ENCODE results near the gene TIMM22.
"Not testable (repeated sequence)": the region's sequence is repeated elsewhere in the genome, so short reads cannot be mapped to it uniquely, and the experiment has no call there.

Gene TIMM22

DNA sequence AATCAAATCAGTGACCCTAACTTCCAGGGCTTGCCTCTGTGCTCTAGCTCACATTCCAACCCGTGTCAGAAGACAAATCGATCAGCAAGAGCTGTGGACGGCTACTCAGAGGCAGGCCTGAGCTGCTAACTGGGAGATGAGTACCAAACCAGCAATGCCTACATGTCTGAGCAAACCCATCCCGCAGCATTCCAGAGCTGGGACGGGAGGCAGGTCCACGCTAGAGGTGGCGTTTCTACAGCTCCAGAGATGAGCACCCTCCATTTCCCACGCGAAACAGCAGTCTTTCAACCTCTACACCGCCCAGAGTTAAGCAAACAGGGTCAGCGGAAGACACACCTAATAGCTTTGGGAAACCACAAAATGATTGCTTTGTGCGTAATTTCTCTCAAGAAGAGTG, 23.9 kb upstream of the TIMM22 start:
- DNase-seq: no peak

DNA sequence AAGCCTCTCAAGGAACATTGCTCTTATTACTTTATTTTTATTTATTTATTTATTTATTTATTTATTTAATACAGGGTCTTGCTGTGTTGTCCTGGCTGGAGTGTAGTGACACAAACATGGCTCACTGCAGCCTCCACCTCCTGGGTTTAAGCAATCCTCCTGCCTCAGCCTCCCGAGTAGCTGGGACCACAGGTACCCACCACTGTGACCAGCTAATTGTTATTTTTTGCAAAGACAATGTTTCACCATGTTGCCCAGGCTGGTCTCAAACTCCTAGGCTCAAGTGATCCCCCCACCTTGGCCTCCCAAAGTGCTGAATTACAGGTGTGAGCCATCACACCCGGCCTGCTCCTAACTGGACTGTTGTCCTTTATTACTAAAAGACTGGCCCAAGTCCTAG, 22.2 kb upstream of the TIMM22 start:
- DNase-seq: not testable (repeated sequence)

DNA sequence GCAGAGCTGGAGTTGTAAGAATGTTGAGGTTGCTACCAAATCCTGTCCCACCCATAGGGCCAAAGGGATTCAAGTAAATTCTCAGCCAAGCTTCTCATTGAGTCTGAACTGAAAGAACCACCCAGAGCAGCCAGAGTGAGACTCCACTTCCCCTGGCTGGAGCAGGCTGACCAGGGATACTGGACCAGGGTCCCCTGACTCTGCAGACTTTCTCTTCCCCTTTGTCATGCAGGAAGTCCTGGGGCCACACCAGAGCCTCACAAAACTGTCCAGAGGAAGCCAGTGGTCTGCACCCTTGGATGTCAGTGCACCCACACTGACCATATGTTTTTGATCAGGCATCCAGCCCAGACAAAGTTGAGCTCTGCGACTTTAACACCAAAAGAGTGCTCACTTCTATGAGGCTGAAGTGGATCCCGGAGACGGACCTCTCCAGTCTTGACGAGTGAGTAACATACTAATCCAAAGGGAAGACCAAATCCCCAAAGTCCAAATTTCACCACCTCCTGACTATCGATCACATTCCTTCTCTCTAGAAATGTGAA, 21.5 kb upstream of the TIMM22 start:
- DNase-seq: no peak

DNA sequence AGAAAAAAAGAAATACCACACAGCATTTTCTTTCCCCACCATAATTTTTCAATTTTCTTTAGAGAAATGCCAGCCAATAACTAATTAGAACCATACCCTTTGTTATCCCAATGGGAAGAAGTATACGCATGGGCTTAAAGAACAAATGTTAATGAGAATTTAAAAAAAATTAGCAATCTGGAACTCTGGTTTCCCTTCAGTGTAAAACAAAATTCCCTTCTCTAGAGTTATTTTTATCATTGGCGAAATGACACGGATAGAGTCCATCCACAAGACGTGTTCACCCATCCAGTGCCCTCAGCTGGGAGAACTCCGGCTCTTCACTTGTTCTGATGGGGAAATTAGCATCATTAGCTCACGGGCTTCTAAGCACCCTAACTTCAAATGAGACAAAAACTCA, 20.6 kb upstream of the TIMM22 start:
- no peak for DNase-seq

DNA sequence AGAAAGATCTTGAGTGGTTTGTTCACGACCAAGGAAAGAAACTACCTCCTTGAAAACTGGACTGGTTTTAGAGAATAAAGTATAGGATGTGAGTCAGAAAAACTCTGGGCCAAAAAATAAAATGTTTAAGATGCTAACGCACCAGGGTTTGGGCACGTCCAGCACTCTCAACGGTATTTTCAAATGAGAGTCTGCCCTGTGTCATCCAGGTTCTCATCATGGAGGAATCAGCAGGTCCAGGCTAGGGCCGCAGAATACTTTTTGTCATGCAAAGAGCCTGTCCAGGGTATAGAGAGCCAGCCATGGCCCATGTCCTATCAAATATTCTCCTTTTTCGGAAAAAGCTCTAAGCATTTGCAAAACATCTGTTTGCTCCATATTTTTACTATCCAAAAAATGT, 19.8 kb upstream of the TIMM22 start:
- DNase-seq: no peak

DNA sequence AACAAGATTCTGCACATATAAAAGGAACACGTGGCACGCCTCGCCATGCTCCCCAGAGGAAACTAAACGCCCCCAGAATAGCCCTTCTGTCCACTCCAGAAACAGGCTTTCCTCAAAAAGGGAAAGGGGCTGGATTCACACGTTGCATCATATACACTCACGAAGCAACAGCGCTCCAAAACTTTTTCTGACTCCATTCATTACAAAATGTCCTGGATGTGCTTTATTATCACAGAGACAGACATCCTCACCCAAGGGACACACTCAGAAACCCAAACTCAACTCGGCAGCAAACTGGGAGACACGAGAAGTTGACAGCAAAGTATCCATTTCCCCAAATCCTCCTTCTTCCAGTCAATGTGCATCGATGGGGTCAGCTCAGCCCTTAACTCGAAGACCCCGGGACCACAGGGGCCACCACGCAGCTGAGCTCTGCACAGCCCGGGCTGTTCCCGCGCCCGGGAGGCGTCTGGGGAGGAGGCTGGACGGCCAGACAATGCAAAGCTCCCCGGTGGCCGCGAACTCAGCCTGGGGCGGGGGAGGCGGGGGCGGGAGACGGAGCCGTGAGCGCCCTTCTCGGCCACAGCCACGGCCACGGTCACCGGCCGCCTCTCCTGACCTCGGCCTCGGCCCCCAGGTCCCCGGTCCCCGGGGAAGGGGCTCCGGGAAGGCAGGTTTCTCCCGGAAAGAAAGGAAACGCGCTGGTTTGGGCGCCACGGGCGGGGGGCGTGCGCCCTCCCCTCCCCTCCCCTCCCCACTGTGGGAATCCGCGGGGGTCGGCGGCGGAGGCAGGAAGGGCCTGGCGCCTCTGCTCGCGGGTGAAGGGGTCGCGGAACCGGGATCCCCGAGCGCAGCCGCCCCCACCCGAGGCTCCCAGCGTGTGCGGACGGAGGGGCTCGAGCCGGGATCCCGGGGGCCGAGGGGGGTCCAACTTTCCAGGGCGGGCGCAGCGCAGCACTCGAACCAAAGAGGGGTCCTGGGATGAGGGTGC, 18.5 kb upstream of the TIMM22 start:
- peak in 1 of 2 experiments; percentile 48 for DNase-seq

DNA sequence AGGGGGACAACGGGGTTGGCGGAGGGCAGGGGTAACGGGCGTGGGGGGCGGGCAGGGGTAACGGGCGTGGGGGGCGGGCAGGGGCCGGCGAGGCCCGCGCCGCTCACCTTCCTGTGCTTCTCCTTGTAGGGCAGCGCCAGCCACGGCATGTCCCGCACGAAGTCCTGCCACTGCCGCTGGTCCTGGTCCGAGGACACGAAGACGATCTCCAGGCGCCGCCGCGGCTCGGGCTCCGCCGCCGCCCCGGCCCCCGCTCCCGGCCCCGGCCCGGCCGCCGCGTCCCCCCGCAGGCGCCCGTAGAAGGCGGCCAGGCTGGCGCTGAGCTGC, 17.8 kb upstream of the TIMM22 start:
- DNase-seq: no peak

DNA sequence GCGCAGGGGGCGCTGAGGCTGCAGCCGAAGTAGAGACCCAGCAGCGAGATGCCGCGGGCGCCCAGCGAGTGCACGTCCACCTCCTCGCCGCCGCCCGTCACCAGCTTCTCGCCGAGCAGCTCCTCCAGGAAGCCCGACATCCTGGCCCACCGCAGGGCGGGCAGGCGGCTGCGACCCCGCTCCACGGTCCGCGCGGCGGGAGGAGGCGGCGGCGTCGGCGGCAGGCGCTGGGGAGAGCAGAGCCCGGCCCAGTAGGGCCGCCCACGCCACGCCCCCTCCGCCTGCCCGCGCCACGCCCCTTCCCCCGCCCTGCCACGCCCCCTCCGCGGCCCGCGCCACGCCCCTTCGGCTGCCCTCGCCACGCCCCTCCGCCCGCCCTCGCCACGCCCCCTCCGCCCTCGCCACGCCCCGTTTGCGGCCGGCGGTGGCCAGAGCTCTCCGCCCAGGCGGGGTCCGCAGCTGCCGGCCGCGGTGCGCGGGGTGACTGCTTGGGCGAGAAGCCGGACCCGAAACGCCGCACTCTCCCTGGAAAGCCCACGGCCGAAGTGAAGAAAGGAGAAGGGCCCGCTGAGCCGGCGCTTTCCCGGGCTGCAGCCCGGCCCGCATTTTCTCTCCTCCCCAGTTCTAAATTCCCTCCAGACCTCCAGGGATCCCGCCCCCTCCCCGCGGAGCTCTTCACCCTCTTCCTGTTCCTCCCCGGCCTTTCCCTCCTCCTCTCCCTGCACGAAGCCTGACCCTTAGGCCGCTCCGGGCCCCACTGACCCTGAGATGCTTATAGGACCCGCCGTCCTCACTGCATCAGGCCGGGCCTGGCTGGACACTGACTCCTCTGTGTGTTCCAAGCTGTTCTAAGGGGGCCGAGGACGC, 17.2 kb upstream of the TIMM22 start, which contains the start of gene NXN:
NXN (minus strand) TSS at position 238 of the 867 bp plus-strand sequence.
- peak; percentile 8 to 87 for DNase-seq

DNA sequence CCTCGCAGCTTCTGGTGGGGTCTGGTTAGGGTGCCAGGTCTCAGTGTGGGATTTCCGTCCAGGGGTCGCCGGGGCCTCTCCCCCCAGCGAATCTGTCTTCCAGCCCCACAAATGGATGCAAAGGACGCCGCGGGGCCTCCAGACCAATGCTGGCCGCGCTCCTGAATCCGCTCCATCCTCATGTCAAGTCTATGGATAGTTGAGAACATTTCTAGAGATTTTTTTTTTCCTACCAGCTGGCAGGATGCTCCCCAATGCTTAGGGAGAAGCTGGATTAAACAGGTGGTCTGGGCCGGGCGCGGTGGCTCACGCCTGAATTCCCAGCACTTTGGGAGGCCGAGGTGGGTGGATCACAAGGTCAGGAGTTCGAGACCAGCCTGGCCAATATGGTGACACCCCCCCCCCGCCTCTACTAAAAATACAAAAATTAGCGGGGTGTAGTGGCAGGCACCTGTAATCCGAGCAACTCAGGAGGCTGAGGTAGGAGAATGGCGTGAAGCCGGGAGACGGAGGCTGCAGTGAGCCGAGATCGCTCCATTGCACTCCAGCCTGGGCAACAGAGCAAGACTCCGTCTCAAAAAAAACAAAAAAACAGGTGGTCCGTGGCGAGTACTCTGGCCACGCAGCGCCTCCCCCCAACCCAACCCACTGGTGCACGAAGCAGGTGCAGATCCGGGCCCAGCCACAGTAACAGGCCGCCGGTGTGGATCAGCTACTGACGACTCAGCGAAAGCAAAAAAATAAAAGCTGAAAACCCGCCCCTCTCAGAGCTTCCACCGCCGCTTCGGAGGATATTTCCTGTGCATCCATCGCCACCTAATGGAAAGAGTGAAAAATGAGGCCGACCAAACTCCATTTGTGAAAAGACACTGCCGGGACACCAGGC, 16.3 kb upstream of the TIMM22 start:
- peak; percentile 71 to 88 for DNase-seq

DNA sequence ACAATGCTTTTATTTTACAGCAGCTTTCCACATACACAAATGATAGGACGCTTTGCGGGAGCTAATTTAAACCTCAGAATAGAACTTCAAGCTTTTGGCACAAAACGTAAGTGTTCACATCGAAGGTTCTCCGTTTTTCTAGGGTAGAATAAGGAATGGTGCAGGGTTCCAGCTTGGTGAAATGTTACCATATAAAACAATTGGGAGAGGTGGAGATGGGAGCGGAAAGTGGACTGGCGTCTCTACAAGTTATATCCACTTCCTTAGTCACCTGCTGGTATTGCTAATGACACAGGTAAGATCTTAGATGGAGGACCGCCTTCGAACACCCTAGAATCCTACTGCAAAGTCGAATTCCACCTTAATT, 15.7 kb upstream of the TIMM22 start:
- DNase-seq: no peak

DNA sequence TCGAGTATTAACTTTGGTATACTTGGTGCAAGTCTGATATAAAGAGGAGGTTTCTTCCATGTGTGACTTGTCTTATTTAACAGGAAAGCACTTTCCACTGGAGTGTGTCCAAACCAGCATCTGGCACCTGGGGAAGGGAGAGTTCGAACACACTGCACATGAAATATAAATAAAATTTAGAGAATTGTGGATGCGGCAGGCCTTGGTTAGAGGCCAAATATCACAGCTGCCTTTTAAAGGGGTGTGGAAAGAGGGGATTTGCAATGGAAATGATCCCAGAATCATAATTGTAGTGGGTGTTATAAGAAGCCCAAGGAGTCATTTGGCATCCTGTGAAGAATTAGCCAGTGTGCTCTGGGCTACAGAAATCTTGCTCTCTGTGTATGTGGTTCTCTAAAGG, 13.0 kb upstream of the TIMM22 start:
- DNase-seq: no peak

DNA sequence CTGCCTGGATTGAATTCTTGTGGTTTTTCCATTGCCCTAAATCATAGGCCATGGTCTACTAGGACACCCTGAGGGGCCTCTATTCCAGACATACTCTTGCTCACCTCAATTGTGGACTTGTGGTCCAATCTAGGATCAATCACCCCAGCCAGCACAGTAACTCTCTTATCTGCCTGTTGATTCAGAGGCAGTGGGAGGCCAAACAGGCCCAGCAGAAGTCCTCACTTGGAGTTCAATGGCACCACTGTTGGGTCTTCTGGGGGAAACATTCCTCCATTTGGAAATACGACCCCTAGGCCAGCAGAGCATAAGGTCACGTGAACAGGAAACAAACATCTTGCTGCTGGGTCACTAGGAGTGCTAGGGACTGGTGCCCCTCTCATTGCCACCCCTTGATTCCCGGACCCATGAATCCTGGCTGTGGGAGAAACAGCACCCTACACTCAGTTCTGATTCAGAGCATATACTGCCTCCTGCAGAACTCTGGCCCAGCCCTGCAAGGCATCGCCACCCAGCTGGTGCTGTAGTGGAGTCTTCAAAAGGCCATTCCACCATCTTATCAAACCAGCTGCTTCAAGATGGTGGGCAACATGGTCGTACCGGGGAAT, 10.5 kb upstream of the TIMM22 start:
- DNase-seq: no peak

DNA sequence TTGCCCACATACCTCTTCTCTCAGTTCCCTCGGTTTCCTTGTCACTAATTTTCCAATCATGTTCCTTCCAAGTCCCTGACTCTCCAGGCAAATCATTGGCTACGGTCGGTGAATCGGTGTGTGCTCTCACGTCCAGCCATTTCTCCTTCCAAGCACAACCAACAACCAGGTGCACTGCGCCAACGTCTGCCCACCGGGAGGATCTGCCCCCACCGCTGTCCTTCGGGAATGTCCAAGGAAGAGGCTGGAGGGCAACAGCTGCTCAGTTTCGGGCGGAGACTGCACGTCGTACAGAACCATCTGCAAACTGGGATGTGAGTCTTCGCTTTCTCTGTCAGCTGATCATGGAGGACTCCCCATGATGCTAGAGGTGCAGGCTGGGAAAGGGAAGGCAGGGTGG, 9.0 kb upstream of the TIMM22 start:
- DNase-seq: no peak

DNA sequence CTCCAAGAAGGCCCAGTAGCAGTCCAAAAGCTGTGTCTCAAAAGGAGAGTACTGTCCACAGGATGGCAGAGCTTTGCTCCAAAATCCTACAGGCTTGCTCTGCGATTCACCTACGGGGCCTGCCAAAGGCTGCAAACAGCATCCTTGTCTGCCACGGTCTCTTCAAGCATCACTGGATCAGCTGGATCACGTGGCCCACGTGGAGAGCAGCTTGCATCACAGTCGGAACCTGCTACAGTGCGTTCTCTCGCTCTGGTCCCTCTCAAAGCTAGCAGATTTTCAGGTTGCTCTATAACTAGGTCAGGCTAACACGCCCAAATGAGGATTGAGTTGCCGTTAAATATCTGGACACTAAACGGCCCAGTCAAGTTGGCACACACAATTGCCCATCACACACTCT, 8.4 kb upstream of the TIMM22 start:
- no peak for DNase-seq

DNA sequence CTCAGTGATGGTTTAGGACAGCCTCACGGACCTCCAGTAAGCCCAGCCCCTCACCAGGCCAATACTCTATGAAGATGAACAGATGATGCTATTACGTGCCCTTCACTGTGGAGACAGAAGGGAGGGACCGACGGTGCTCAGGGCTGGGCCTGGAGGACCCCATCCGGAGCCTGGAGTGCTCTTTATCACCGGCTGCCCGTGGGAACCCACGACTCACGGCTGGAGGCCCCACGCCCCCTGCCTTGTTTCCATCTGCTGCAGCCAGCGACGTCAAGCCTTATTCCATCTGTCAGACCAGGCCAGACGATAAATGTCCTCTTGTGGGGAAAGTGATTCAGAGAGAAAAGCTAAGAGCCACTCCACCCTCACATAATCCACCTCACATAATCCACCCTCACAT, 4.0 kb upstream of the TIMM22 start:
- no peak for DNase-seq

DNA sequence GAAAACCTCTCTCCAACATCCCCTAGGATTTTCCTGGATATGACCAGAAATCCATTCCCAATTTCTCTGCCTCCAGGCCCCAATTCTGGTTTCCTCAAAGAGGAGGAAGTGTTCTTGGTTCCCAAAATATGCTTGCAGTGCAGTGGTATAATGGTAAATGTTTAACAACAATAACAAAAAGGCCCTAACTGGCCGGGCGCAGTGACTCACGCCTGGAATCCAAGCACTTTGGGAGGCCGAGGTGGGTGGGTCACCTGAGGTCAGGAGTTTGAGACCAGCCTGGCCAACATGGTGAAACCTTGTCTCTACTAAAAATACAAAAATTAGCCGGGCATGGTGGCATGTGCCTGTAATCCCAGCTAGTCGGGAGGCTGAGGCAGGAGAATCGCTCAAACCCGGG, 1.6 kb upstream of the TIMM22 start:
- not testable (repeated sequence) for DNase-seq

DNA sequence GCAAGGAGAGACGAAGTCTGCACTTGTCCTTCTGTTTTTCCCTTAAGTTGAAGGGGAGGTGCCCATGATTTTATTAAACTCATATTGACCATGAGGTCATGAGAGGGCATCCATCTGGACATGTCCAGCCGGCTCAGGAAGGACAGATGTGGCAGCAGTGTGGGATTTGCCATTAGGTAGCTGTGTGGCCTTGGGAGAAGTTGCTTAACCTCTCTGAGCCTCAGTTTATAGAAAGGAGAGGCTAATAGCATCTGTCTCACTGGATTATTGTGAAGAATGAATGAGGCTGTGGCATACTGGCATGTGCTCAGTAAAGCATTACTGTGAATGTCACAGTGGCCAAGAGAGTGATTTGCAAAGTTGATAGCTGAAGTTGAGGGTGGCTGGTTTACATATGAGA, 1.2 kb downstream of the TIMM22 start:
- no peak for DNase-seq

DNA sequence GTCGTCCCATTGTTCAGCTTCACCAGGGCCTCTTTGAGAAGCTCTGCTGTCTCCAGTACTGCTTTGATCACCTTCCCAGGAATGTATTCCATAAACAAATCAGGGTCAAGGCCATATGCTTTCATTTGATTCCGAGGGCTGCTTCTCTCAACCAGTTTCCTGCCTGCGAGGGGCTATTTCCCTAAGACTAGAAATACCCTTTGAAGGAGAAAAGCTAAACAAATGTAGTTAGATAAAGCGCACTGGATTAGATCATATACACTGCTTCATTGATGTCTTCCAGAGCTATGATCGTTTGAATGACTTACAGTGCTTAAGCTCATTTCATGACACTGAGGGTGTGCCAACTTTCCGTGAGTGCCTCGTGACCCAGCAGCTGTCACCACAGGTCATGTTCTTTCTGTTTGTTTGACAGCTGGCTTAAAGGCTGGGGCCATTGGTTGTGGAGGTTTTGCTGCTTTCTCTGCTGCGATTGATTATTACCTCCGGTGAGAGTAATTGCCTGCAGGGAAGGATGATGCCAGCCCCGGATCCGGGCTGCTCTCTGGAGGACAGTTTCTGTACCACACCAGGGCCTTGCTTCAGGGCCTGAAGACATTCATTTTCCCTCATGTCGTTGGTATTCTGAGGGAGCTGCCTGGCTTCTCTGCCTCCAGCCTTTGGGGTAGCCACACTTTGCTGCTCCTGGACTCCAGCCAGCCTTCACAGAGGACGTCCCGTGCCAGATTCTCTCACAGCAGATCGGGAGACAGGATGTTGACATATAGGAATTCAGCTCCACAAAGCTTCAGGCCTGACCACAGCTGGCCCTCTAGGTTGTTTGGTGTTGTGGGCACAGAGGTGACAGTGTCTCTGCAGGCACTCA, 3.9 kb downstream of the TIMM22 start:
- DNase-seq: no peak

DNA sequence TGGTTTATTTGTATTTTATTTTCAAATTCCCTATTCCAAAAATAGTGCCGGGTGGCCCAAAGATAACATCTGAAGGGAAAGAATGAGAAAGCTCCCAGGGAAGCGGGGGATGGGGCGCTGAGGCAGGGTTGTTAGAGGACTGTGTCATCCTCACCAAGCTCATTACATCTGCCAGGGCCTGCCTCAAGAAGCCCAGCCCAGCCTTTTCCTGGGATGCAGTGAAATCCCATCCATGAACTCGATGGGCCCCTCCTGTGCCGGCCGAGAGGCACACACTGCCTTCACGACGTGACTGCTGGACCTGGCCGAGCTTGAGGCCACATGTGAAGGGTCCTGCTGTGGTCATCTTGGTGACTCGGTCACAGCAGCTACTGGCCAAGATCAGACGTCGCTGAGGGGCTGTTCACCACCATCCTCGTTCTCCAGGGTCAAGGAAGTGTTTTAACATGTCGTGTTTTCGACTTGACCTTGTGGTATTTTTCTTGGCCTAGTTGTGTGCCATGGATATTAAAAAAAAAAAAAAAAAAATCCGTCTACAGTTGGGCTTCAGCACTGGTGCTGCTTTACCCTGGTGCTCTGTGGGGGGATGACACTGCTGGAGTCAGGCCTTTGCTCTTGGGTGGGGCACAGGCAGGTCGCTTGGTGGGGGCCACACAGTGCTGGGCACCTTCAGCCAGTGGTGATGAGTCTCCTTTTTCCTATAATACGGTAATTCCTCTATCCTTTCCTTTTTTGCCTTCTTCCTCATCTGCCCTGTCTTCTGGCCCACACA, 4.9 kb downstream of the TIMM22 start:
- no peak for DNase-seq

DNA sequence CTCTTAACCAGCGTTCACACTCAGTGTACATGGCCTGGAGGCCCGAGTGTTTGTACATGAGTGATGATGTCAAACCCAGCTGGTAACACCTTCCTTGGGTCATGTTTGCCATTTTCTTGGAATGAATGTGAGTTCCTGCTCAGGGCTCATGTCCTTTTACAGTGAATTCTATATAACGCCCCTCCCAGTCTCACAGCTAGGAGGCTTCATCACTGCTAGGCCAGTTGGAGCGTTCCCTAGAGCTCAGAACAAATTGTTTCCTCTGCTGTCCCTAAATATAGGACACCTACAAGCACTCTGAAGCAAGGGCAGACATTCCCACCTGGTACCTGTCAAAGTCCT, 5.5 kb downstream of the TIMM22 start:
- DNase-seq: no peak

Data from NCI-H526 (cell line).